Fibroblast of mammary gland (primary cell): ENCODE measurements around the gene PCGF1.
"Not testable (repeated sequence)": the region's sequence is repeated elsewhere in the genome, so short reads cannot be mapped to it uniquely, and the experiment has no call there.

ENCODE experiments used
- DNase-seq: peaks from one replicate; pipeline ENCODE4 v3.0.0-alpha.2; 2010; ENCODE audit warnings: low read depth
- H3K4me3 ChIP-seq: 2 replicates; pipeline ENCODE4 v1.5.1; 2011; ENCODE audit warnings: low read depth, mild to moderate bottlenecking, low read length, moderate library complexity; ENCODE audit not compliant: control insufficient read depth
- TF ChIP-seq, protein P1 (sequence below): conservative IDR thresholded peaks from 2 replicates; pipeline ENCODE4 v1.5.1; 2011; ENCODE audit warnings: low read depth, low read length, inconsistent platforms; ENCODE audit not compliant: control insufficient read depth, insufficient read depth

PCGF1 gene

DNA sequence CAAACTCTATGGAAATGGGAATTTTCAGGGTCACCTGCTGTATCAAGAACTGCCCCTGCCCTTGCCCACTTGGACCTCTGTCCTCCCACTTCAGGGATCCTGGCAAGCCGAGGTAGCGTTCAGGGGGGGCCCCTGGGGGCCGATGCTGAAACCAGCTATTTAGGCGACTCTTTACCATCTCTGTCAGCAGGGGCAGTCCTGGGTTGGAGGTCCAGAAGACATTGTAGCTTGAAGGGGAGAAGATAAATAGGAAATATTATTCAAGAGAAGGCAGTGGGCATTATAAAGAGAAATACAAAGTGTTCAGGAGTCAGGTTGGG is 44.7 kb downstream of the PCGF1 start:
- no peak overlapping the region for H3K4me3 ChIP-seq
- TF ChIP-seq, protein P1, sequence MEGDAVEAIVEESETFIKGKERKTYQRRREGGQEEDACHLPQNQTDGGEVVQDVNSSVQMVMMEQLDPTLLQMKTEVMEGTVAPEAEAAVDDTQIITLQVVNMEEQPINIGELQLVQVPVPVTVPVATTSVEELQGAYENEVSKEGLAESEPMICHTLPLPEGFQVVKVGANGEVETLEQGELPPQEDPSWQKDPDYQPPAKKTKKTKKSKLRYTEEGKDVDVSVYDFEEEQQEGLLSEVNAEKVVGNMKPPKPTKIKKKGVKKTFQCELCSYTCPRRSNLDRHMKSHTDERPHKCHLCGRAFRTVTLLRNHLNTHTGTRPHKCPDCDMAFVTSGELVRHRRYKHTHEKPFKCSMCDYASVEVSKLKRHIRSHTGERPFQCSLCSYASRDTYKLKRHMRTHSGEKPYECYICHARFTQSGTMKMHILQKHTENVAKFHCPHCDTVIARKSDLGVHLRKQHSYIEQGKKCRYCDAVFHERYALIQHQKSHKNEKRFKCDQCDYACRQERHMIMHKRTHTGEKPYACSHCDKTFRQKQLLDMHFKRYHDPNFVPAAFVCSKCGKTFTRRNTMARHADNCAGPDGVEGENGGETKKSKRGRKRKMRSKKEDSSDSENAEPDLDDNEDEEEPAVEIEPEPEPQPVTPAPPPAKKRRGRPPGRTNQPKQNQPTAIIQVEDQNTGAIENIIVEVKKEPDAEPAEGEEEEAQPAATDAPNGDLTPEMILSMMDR = no peak
- DNase-seq = no peak

DNA sequence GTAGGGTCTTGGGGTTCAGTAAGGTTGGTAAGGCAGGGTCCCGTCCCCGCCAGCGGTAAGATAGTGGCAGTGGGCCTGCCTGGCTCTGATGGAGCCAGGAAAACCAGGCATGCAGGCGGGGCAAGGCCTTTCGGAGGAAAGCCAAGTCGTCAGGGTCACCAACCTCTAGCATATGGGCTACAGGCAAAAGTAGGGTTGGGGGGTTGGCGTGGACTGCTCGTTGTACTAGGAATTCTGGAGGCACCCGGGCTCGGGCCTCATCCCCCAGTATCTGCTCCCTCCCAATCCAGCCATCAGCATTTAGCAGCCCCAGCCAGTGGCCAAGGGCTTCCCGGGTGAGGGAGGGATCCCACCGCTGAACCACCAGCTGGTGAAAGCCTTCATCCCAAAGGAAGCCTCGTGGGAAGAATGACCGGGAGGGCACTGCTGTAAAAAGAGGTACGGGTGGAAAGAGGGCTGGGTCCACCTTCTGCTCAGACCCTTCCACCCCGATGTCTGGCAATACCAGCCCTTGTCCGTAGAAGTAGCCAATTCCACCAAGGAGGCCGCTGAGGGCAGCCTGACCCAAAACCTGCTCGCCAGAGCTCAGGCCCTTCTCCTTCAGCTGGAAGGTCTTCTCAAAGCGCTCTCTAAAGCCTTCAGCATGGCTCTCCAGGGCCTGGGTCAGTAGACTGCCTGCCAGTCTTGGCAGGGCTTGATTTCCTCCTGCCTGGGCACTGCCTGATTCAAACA is 45.3 kb downstream of the PCGF1 start:
- no peak overlapping the region for H3K4me3 ChIP-seq
- no peak for DNase-seq
- TF ChIP-seq, protein P1 = no peak

DNA sequence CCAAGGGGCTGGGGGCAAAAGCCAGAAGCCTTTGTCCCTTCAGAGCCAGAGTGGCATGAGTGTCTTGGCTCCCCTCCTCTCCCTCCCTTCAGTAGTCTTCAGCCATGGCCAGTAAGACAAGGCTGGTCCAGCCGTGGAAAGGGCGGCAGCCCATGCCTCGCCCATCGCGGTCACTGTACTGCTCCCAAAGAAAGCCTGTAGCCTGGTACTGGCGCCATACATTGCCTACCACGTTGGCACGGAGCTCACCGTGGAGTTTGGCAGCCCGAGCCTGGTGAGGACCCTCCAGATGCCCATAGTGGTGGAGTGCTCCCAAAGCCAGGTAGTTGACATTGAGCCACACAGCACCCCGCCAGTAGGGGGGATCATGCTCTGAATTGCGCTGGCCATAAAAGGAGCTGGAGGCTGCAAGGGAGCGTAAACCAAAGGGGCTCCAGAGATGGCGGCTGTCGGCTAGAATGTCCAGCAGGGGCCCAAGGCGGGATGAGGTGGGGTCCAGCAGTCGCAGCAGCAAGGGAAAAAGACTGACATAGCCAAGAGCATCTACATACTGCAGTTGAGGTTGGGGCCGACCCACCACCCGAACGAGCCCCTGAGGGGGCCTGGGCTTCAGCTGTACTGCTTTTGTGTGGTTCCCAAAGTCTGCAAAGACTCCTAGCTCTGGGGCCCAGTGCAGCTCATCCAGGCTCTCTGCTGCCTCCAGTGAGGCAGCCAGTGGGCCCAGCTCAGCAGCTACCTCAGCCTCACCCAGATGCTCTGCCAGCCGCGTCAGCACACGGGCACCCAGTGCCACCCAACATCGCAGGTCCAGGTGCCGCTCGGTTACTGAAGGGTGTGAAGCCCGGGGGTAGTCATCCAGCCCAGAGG is 46.1 kb downstream of the PCGF1 start:
- TF ChIP-seq, protein P1 = peak; percentile 4
- no peak for DNase-seq
- H3K4me3 ChIP-seq = no peak overlapping the region

DNA sequence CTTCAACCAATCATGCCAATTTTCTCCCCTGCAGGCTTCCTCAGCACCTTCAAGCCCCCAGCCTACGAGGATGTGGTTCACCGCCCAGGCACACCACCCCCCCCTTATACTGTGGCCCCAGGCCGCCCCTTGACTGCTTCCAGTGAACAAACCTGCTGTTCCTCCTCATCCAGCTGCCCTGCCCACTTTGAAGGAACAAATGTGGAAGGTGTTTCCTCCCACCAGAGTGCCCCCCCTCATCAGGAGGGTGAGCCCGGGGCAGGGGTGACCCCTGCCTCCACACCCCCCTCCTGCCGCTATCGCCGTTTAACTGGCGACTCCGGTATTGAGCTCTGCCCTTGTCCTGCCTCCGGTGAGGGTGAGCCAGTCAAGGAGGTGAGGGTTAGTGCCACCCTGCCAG is 47.3 kb downstream of the PCGF1 start:
- DNase-seq, H3K4me3 ChIP-seq: not testable (repeated sequence)

DNA sequence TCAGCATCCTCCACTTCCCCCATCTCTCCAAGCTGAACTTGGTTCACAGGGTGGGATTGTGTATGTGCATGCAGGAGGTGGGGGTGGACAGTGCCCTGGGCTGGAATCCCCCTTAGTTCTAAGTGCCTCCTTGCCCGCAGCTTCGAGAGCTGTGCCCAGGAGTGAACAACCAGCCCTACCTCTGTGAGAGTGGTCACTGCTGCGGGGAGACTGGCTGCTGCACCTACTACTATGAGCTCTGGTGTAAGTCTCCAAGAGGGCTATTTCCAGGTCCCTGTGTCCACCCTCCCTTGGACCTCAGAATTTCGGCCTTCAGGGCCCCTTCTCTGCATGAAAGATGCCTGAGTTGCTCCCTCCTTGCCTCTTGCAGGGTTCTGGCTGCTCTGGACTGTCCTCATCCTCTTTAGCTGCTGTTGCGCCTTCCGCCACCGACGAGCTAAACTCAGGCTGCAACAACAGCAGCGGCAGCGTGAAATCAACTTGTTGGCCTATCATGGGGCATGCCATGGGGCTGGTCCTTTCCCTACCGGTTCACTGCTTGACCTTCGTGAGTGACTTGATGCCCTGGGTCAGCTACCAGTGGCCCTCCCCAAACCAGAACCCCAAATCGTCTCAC is 47.9 kb downstream of the PCGF1 start:
- peak overlapping the region; percentile 16 for H3K4me3 ChIP-seq
- not testable (repeated sequence) for DNase-seq

- peak overlapping the region; percentile 94 for H3K4me3 ChIP-seq
- DNase-seq = no peak
- TF ChIP-seq, protein P1 = no peak
These were observed 48.5 kb downstream of the PCGF1 start for GRCh38 chr2:74458938-74459363.

- TF ChIP-seq, protein P1 = no peak
- peak within 1 kb of the TSS; percentile 94 for H3K4me3 ChIP-seq
- peak; percentile 100 for DNase-seq
These were observed 49.2 kb downstream of the PCGF1 start, which contains the start of gene WBP1 for GRCh38 chr2:74458132-74458937. Gene WBP1 (plus strand): TSS chr2:74458438. CDS start chr2:74458603, 165 bp downstream.
